ENCODE measurements around the gene ALG8.

The ALG8 gene

DNA sequence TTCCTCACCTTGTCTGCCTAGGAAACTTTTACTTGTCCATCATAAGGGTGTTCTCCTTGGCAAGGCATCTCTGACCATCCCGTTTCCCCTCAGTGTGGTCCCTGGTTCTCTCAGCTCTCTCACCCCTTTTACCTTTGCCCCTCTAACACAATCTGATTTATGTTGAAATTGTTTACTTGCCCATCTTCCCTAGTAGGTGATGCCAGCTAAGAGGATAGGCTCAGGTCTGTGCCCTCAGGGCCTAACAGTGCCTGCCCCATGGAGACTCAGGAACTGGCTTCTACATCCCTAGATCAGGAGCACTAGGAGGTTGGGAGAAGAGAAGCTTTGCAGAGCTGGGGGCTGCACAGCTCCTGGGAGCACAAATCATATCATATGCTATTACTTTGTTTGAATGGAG lies 21.1 kb upstream of the ALG8 start:
- in situ Hi-C loops (cut with HindIII; ENCODE audit: low sequenced_read_pairs) = no loop called here
- H3K4me3 ChIP-seq (ENCODE audit: low read depth, low read length) = no peak overlapping the region
- DNase-seq (ENCODE audit: low read depth) = no peak
- TF ChIP-seq, protein P1, sequence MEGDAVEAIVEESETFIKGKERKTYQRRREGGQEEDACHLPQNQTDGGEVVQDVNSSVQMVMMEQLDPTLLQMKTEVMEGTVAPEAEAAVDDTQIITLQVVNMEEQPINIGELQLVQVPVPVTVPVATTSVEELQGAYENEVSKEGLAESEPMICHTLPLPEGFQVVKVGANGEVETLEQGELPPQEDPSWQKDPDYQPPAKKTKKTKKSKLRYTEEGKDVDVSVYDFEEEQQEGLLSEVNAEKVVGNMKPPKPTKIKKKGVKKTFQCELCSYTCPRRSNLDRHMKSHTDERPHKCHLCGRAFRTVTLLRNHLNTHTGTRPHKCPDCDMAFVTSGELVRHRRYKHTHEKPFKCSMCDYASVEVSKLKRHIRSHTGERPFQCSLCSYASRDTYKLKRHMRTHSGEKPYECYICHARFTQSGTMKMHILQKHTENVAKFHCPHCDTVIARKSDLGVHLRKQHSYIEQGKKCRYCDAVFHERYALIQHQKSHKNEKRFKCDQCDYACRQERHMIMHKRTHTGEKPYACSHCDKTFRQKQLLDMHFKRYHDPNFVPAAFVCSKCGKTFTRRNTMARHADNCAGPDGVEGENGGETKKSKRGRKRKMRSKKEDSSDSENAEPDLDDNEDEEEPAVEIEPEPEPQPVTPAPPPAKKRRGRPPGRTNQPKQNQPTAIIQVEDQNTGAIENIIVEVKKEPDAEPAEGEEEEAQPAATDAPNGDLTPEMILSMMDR (IDR thresholded peaks at IDR 0.05; ENCODE audit: low read depth, low read length, missing control alignments) = no peak

DNA sequence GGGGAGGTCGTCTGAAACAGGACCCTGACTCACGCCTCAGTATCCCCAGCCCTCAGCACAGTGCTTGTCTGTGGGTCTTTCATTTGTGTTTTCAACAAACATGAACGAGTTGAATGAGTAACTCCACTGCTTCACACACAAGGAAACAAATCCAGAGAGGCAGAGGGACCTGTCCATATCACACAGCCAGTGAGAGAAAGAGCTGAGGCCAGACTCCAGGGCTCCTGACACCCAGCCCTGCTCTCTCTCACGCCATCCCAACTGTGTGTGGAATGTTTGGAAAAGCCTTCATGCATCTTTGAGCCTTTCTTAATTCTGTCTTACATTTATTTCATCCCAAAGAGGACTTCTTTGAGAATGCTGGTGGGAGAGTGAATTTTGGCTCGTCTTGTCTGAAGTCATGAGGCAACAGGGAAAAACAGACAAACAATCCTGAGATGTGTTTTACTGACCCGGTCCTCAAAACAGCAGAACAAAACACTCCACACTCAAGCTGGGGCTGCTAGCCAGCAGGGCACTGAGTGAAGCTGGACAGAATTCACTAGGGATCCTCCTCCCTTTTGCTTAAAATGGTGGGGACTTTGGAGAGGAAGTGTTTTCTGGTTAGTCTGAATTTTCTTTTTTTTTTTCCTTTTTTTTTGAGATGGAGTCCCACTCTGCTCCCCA lies 19.7 kb upstream of the ALG8 start:
- TF ChIP-seq, protein P1 (IDR thresholded peaks at IDR 0.05; ENCODE audit: low read depth, low read length, missing control alignments) = no peak
- H3K4me3 ChIP-seq (ENCODE audit: low read depth, low read length) = no peak overlapping the region
- in situ Hi-C loops (cut with HindIII; ENCODE audit: low sequenced_read_pairs) = no loop called here
- no peak for DNase-seq (ENCODE audit: low read depth)

DNA sequence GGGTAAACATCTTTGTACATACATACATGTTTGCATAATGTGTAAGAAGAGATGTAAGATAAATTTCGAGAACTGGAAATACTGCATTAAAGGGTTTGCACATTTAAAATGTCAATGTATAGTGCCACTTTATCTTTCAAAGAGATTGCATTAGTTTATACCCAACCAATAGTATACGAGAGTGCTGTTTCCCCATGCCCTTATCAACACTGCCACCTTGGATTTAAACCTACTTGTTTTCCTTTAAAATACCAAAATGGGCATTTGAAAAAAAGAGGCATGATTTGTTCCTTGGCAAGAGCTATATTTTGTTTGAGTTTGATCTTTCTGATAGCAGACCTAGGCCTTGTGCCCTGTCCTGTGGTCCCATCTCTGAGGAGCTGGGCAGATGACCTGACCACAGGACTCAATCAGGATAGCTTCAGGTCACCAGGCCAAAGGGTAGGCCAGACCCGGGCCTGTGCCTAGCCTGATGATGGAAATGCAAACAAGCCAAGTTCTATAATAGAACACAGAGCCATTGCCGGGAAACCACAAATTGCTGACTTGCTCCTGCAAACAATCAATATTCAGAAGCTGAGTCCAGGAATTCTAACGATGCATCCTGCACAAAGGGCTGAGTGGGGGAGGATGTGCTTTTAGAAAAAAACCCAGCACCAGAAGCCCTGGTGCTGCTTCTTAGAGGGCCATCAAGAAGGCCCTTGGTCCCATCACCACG lies 16.9 kb upstream of the ALG8 start:
- no peak overlapping the region for H3K4me3 ChIP-seq (ENCODE audit: low read depth, low read length)
- no peak for DNase-seq (ENCODE audit: low read depth)
- TF ChIP-seq, protein P1 (IDR thresholded peaks at IDR 0.05; ENCODE audit: low read depth, low read length, missing control alignments) = no peak
- in situ Hi-C loops (cut with HindIII; ENCODE audit: low sequenced_read_pairs) = no loop called here

DNA sequence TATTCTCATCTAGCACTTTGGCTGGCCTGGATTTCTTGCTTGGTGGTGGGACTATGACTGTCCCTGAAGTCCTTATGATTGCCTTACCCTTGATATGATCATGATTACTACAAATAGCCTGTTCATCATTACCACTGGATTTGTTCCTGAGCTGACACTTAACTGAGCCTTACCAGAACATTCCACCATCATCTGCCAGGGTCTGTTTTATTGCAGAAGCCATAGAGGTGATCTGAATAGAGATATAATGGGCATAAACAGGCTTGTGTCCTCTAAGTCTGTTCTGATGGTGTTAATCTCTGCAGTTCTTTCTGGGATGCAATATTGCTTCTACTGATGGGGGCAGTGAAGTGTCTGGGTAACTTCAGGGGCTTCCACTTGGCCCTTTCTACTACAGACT lies 12.4 kb upstream of the ALG8 start:
- in situ Hi-C loops (cut with HindIII; ENCODE audit: low sequenced_read_pairs) = no loop called here
- DNase-seq (ENCODE audit: low read depth) = no peak

DNA sequence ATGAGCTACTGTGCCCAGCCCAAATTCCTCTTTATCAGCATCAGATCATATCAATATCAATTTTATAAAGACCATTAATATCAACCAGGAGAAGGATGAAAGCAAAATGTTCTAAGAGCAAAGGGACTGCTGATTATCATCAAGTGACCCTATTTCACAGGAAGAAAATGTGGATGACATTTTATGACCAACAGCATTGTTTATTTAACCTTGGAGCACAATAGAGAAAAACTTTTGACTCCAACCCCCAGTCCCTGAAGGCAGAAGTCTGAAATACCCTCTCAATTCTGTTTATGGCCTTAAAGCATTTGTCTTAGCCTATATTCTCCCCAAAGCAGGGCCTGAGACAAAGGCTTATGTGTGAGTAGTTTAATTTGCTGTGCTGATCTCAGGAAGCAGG lies 11.3 kb upstream of the ALG8 start:
- H3K4me3 ChIP-seq (ENCODE audit: low read depth, low read length) = no peak overlapping the region
- no peak for DNase-seq (ENCODE audit: low read depth)
- in situ Hi-C loops (cut with HindIII; ENCODE audit: low sequenced_read_pairs) = no loop called here
- TF ChIP-seq, protein P1 (IDR thresholded peaks at IDR 0.05; ENCODE audit: low read depth, low read length, missing control alignments) = no peak

More for the DNA sequence above, 12.4 kb upstream of the ALG8 start:
- no peak overlapping the region for H3K4me3 ChIP-seq (ENCODE audit: low read depth, low read length)
- TF ChIP-seq, protein P1 (IDR thresholded peaks at IDR 0.05; ENCODE audit: low read depth, low read length, missing control alignments) = no peak

DNA sequence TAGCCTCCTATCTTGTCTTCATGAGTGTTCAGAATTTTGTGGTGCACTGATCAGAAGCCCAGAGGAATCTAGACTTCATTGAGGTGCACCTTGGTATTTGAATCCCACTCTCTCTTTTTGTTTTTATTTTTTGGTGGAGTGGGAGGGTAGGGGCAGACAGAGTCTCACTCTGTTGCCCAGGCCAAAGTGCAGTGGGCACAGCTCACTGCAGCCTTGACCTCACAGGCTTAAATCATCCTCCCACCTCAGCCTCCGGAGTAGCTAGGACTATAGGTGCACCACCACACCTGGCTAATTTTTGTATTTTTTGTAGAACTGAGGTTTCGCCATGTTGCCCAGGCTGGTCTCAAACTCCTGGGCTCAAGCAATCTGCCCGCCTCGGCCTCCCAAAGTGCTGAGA lies 10.9 kb upstream of the ALG8 start:
- DNase-seq (ENCODE audit: low read depth) = no peak
- H3K4me3 ChIP-seq (ENCODE audit: low read depth, low read length) = no peak overlapping the region
- in situ Hi-C loops (cut with HindIII; ENCODE audit: low sequenced_read_pairs) = no loop called here
- TF ChIP-seq, protein P1 (IDR thresholded peaks at IDR 0.05; ENCODE audit: low read depth, low read length, missing control alignments) = no peak
